COR-L47 (cell line): Measurements from ENCODE around the gene MAPKAP1.

ENCODE experiments used
- DNase-seq: peaks from one replicate; lab custom pipeline; 2025; lab: John Stamatoyannopoulos, UW

The MAPKAP1 gene

GRCh38 chr9:125513668-125514413 lies 193.2 kb downstream of the MAPKAP1 start:
- no peak for DNase-seq

- DNase-seq, result no peak
These were observed 193.7 kb downstream of the MAPKAP1 start for GRCh38 chr9:125513303-125513667.

GRCh38 chr9:125511789-125512660 lies 195.0 kb downstream of the MAPKAP1 start:
- no peak for DNase-seq

- no peak for DNase-seq
These were observed 196.0 kb downstream of the MAPKAP1 start for GRCh38 chr9:125510980-125511379.

- DNase-seq, result no peak
These were observed 197.5 kb downstream of the MAPKAP1 start for GRCh38 chr9:125509476-125509875.

- no peak for DNase-seq
These were observed 198.8 kb downstream of the MAPKAP1 start for GRCh38 chr9:125508249-125508648.

GRCh38 chr9:125507226-125507625 lies 199.8 kb downstream of the MAPKAP1 start:
- DNase-seq, result no peak

GRCh38 chr9:125505988-125506438 lies 201.0 kb downstream of the MAPKAP1 start:
- no peak for DNase-seq

- no peak for DNase-seq
These were observed 202.4 kb downstream of the MAPKAP1 start for GRCh38 chr9:125504616-125505015.

- DNase-seq, result no peak
These were observed 209.1 kb downstream of the MAPKAP1 start for GRCh38 chr9:125497906-125498305.

- no peak for DNase-seq
These were observed 209.5 kb downstream of the MAPKAP1 start for GRCh38 chr9:125497478-125497877.

- DNase-seq, result no peak
These were observed 210.6 kb downstream of the MAPKAP1 start for GRCh38 chr9:125496313-125496834.

- no peak for DNase-seq
These were observed 211.6 kb downstream of the MAPKAP1 start for GRCh38 chr9:125495172-125496119.

- no peak for DNase-seq
These were observed 212.4 kb downstream of the MAPKAP1 start for GRCh38 chr9:125494653-125494915.

GRCh38 chr9:125493881-125494652 lies 212.9 kb downstream of the MAPKAP1 start:
- no peak for DNase-seq

GRCh38 chr9:125493384-125493783 lies 213.6 kb downstream of the MAPKAP1 start:
- DNase-seq, result no peak

GRCh38 chr9:125492719-125493118 lies 214.3 kb downstream of the MAPKAP1 start:
- DNase-seq, result no peak

GRCh38 chr9:125487842-125488241 lies 219.2 kb downstream of the MAPKAP1 start:
- DNase-seq, result no peak

- no peak for DNase-seq
These were observed 220.4 kb downstream of the MAPKAP1 start for GRCh38 chr9:125486576-125486975.

- no peak for DNase-seq
These were observed 220.9 kb downstream of the MAPKAP1 start for GRCh38 chr9:125486152-125486508.

GRCh38 chr9:125485471-125486151 lies 221.4 kb downstream of the MAPKAP1 start:
- DNase-seq, result no peak
